HEK293 (cell line): ENCODE measurements around the gene CFAP45.

Source experiments
- BCL11B ChIP-seq: fragments of 450-650 bp; formaldehyde crosslinking; IDR thresholded peaks from 2 replicates; pipeline ENCODE4 v1.5.1; 2016; ENCODE audit warnings: low read depth, missing biosample characterization, missing genetic modification characterization
- GLIS1 ChIP-seq: fragments of 450-650 bp; formaldehyde crosslinking; IDR thresholded peaks from 2 replicates; pipeline ENCODE4 v1.5.1; 2016; ENCODE audit warnings: missing biosample characterization, missing genetic modification characterization
- GLIS2 ChIP-seq: fragments of 450-650 bp; formaldehyde crosslinking; IDR thresholded peaks from 2 replicates; pipeline ENCODE4 v1.5.1; 2016; ENCODE audit warnings: missing biosample characterization, missing genetic modification characterization
- IKZF3 ChIP-seq: fragments of 450-650 bp; IDR thresholded peaks from 2 replicates; pipeline ENCODE4 v1.5.0; 2018; ENCODE audit warnings: missing biosample characterization, mild to moderate bottlenecking, missing genetic modification characterization, moderate library complexity
- KLF10 ChIP-seq: fragments of 450-650 bp; IDR thresholded peaks from 2 replicates; pipeline ENCODE4 v1.5.1; 2018; ENCODE audit warnings: missing biosample characterization, mild to moderate bottlenecking, missing genetic modification characterization
- MEIS1 ChIP-seq: sonication (generic); formaldehyde crosslinking; IDR thresholded peaks from 2 replicates; pipeline ENCODE4 v1.8.1; 2022; ENCODE audit warnings: missing genetic modification reagents, mild to moderate bottlenecking, borderline replicate concordance
- OSR2 ChIP-seq: fragments of 450-650 bp; formaldehyde crosslinking; IDR thresholded peaks from 2 replicates; pipeline ENCODE4 v1.5.1; 2016; ENCODE audit warnings: missing biosample characterization, missing genetic modification characterization
- OVOL3 ChIP-seq: fragments of 450-650 bp; formaldehyde crosslinking; IDR thresholded peaks from 2 replicates; pipeline ENCODE4 v1.5.1; 2016; ENCODE audit warnings: missing biosample characterization, missing genetic modification characterization
- RBAK ChIP-seq: fragments of 450-650 bp; formaldehyde crosslinking; IDR thresholded peaks from 2 replicates; pipeline ENCODE4 v1.5.1; 2016; ENCODE audit warnings: missing biosample characterization, missing genetic modification characterization
- SCRT2 ChIP-seq: fragments of 450-650 bp; formaldehyde crosslinking; IDR thresholded peaks from 2 replicates; pipeline ENCODE4 v1.5.1; 2016; ENCODE audit warnings: missing biosample characterization, missing genetic modification characterization
- WT1 ChIP-seq: fragments of 450-650 bp; formaldehyde crosslinking; IDR thresholded peaks from 2 replicates; pipeline ENCODE4 v1.5.1; 2016; ENCODE audit warnings: missing biosample characterization, missing genetic modification characterization
- ZEB2 ChIP-seq: fragments of 450-650 bp; formaldehyde crosslinking; IDR thresholded peaks from 2 replicates; pipeline ENCODE4 v1.5.1; 2016; ENCODE audit warnings: missing biosample characterization, missing genetic modification characterization
- ZIC2 ChIP-seq: fragments of 450-650 bp; formaldehyde crosslinking; IDR thresholded peaks from 2 replicates; pipeline ENCODE4 v1.5.1; 2016; ENCODE audit warnings: missing biosample characterization, missing genetic modification characterization
- ZNF112 ChIP-seq: fragments of 450-650 bp; formaldehyde crosslinking; IDR thresholded peaks from 2 replicates; pipeline ENCODE4 v1.5.0; 2017; ENCODE audit warnings: missing biosample characterization, missing genetic modification characterization
- ZNF121 ChIP-seq: fragments of 450-650 bp; formaldehyde crosslinking; IDR thresholded peaks from 2 replicates; pipeline ENCODE4 v1.5.1; 2016; ENCODE audit warnings: missing biosample characterization, missing genetic modification characterization
- ZNF174 ChIP-seq: fragments of 450-650 bp; formaldehyde crosslinking; IDR thresholded peaks from 2 replicates; pipeline ENCODE4 v1.5.0; 2017; ENCODE audit warnings: missing biosample characterization, mild to moderate bottlenecking, missing genetic modification characterization
- ZNF23 ChIP-seq: fragments of 450-650 bp; formaldehyde crosslinking; IDR thresholded peaks from 2 replicates; pipeline ENCODE4 v1.5.1; 2016; ENCODE audit warnings: missing biosample characterization, missing genetic modification characterization, borderline replicate concordance
- ZNF24 ChIP-seq: fragments of 450-650 bp; formaldehyde crosslinking; IDR thresholded peaks from 2 replicates; pipeline ENCODE4 v1.5.1; 2016; ENCODE audit warnings: missing biosample characterization, missing genetic modification characterization
- ZNF354C ChIP-seq: fragments of 450-650 bp; formaldehyde crosslinking; IDR thresholded peaks from 2 replicates; pipeline ENCODE4 v1.5.1; 2016; ENCODE audit warnings: missing biosample characterization, missing genetic modification characterization, low read depth, borderline replicate concordance
- ZNF473 ChIP-seq: fragments of 450-650 bp; formaldehyde crosslinking; IDR thresholded peaks from 2 replicates; pipeline ENCODE4 v1.5.1; 2017; ENCODE audit warnings: missing biosample characterization, missing genetic modification characterization
- ZNF600 ChIP-seq: fragments of 450-650 bp; formaldehyde crosslinking; IDR thresholded peaks from 2 replicates; pipeline ENCODE4 v1.5.1; 2016; ENCODE audit warnings: missing biosample characterization, missing genetic modification characterization
- ZNF621 ChIP-seq: fragments of 450-650 bp; formaldehyde crosslinking; IDR thresholded peaks from 2 replicates; pipeline ENCODE4 v1.5.1; 2017; ENCODE audit warnings: missing biosample characterization, missing genetic modification characterization
- ZNF654 ChIP-seq: fragments of 450-650 bp; formaldehyde crosslinking; IDR thresholded peaks from 2 replicates; pipeline ENCODE4 v1.5.1; 2016; ENCODE audit warnings: low read depth, missing biosample characterization, missing genetic modification characterization
- ZNF677 ChIP-seq: fragments of 450-650 bp; IDR thresholded peaks from 2 replicates; pipeline ENCODE4 v1.5.0; 2018; ENCODE audit warnings: missing biosample characterization, mild to moderate bottlenecking, missing genetic modification characterization, moderate library complexity
- ZNF701 ChIP-seq: fragments of 450-650 bp; formaldehyde crosslinking; IDR thresholded peaks from 2 replicates; pipeline ENCODE4 v1.5.1; 2016; ENCODE audit warnings: missing biosample characterization, missing genetic modification characterization
- ZNF830 ChIP-seq: fragments of 450-650 bp; IDR thresholded peaks from 2 replicates; pipeline ENCODE4 v1.5.0; 2018; ENCODE audit warnings: missing biosample characterization, missing genetic modification characterization, low read depth, mild to moderate bottlenecking, moderate library complexity
- ZNF837 ChIP-seq: fragments of 450-650 bp; formaldehyde crosslinking; IDR thresholded peaks from 2 replicates; pipeline ENCODE4 v1.5.1; 2016; ENCODE audit warnings: missing biosample characterization, missing genetic modification characterization
- TF ChIP-seq, protein P1 (sequence below): fragments of 450-650 bp; formaldehyde crosslinking; IDR thresholded peaks from 2 replicates; pipeline ENCODE4 v1.5.0; 2017; ENCODE audit warnings: missing biosample characterization, missing genetic modification characterization, borderline replicate concordance
- TF ChIP-seq, protein P2 (sequence below): fragments of 450-650 bp; formaldehyde crosslinking; IDR thresholded peaks from 2 replicates; pipeline ENCODE4 v1.5.1; 2016; ENCODE audit warnings: missing biosample characterization, missing genetic modification characterization, borderline replicate concordance
- TF ChIP-seq, protein P3 (sequence below): fragments of 450-650 bp; formaldehyde crosslinking; IDR thresholded peaks from 2 replicates; pipeline ENCODE4 v1.5.1; 2016; ENCODE audit warnings: missing biosample characterization, missing genetic modification characterization
- TF ChIP-seq, protein P4 (sequence below): fragments of 450-650 bp; formaldehyde crosslinking; IDR thresholded peaks from 2 replicates; pipeline ENCODE4 v1.5.1; 2017; ENCODE audit warnings: missing biosample characterization, missing genetic modification characterization

CFAP45 gene

DNA sequence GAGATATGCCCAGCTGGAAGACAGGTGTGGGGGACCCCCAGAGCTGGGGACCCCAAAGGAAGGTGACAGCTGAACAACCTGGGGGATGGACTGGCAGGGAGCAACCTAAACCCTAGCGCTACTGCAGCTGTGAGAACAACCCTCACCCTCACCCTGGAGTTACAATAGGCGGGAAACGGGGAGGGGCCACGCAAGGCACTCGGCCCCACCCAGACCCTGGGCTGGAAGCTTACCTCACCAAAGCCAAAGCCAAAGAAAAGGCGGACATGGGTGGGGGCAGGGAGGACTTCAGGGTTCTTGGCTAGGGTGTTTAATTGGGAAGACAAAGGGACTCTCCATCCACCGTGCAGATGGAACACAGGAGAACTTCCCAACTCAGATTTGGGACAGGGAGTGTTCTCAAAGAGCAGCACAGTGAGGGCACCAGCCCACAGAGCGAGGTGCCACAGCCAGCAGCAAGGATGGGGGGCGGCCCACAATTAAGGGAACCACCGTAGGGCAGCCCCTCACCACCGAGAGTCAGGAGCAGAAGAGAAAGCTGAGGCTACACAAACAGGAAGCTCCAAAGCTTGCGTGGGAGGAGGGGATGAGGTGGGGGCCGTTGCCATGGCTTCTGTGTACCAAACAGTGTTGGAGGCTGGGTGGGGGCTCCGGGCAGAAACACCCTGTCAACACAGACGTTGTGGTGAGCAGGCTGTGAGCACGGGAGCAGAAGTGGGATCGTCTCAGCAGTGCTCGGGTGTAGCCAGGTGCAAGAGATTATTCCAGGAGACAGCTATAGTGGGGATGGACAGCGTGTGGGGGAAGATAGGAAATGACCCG is 23.4 kb upstream of the CFAP45 start (continued):
- TF ChIP-seq ZIC2 (tag by site-specific recombination) = no peak
- TF ChIP-seq ZNF23 (tag by site-specific recombination) = no peak
- no peak for TF ChIP-seq MEIS1
- TF ChIP-seq, protein P1, sequence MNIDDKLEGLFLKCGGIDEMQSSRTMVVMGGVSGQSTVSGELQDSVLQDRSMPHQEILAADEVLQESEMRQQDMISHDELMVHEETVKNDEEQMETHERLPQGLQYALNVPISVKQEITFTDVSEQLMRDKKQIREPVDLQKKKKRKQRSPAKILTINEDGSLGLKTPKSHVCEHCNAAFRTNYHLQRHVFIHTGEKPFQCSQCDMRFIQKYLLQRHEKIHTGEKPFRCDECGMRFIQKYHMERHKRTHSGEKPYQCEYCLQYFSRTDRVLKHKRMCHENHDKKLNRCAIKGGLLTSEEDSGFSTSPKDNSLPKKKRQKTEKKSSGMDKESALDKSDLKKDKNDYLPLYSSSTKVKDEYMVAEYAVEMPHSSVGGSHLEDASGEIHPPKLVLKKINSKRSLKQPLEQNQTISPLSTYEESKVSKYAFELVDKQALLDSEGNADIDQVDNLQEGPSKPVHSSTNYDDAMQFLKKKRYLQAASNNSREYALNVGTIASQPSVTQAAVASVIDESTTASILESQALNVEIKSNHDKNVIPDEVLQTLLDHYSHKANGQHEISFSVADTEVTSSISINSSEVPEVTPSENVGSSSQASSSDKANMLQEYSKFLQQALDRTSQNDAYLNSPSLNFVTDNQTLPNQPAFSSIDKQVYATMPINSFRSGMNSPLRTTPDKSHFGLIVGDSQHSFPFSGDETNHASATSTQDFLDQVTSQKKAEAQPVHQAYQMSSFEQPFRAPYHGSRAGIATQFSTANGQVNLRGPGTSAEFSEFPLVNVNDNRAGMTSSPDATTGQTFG (tag by site-specific recombination) = no peak
- TF ChIP-seq, protein P2, sequence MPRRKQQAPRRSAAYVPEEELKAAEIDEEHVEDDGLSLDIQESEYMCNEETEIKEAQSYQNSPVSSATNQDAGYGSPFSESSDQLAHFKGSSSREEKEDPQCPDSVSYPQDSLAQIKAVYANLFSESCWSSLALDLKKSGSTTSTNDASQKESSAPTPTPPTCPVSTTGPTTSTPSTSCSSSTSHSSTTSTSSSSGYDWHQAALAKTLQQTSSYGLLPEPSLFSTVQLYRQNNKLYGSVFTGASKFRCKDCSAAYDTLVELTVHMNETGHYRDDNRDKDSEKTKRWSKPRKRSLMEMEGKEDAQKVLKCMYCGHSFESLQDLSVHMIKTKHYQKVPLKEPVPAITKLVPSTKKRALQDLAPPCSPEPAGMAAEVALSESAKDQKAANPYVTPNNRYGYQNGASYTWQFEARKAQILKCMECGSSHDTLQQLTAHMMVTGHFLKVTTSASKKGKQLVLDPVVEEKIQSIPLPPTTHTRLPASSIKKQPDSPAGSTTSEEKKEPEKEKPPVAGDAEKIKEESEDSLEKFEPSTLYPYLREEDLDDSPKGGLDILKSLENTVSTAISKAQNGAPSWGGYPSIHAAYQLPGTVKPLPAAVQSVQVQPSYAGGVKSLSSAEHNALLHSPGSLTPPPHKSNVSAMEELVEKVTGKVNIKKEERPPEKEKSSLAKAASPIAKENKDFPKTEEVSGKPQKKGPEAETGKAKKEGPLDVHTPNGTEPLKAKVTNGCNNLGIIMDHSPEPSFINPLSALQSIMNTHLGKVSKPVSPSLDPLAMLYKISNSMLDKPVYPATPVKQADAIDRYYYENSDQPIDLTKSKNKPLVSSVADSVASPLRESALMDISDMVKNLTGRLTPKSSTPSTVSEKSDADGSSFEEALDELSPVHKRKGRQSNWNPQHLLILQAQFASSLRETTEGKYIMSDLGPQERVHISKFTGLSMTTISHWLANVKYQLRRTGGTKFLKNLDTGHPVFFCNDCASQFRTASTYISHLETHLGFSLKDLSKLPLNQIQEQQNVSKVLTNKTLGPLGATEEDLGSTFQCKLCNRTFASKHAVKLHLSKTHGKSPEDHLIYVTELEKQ (tag by site-specific recombination) = peak; percentile 19; the same call in 1 of the 2 replicates
- TF ChIP-seq RBAK = no peak
- no peak for TF ChIP-seq ZNF837 (tag by site-specific recombination)
- TF ChIP-seq, protein P3, sequence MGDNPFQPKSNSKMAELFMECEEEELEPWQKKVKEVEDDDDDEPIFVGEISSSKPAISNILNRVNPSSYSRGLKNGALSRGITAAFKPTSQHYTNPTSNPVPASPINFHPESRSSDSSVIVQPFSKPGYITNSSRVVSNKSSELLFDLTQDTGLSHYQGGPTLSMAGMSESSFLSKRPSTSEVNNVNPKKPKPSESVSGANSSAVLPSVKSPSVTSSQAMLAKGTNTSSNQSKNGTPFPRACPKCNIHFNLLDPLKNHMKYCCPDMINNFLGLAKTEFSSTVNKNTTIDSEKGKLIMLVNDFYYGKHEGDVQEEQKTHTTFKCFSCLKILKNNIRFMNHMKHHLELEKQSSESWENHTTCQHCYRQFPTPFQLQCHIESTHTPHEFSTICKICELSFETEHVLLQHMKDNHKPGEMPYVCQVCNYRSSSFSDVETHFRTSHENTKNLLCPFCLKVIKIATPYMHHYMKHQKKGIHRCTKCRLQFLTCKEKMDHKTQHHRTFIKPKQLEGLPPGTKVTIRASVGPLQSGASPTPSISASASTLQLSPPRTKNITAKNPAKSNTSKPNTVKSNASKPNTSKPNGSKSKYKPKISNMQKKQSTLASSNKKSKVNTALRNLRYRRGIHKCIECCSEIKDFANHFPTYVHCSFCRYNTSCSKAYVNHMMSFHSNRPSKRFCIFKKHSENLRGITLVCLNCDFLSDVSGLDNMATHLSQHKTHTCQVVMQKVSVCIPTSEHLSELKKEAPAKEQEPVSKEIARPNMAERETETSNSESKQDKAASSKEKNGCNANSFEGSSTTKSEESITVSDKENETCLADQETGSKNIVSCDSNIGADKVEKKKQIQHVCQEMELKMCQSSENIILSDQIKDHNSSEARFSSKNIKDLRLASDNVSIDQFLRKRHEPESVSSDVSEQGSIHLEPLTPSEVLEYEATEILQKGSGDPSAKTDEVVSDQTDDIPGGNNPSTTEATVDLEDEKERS (tag by site-specific recombination) = no peak
- 0 out of 2 replicates have a peak, but pooled peaks have one; percentile 49 for TF ChIP-seq ZEB2 (tag by site-specific recombination)
- TF ChIP-seq ZNF121 (tag by site-specific recombination) = no peak
- TF ChIP-seq ZNF701 (tag by site-specific recombination) = no peak
- peak; percentile 57 for TF ChIP-seq GLIS2 (tag by site-specific recombination)
- peak; percentile 79 for TF ChIP-seq IKZF3
- TF ChIP-seq ZNF112 (tag by site-specific recombination) = no peak
- no peak for TF ChIP-seq ZNF174 (tag by site-specific recombination)
- no peak for TF ChIP-seq OVOL3 (tag by site-specific recombination)
- TF ChIP-seq ZNF354C (tag by site-specific recombination) = no peak
- TF ChIP-seq BCL11B (tag by site-specific recombination) = 0 out of 2 replicates have a peak, but pooled peaks have one; percentile 28
- TF ChIP-seq SCRT2 (tag by site-specific recombination) = no peak
- TF ChIP-seq ZNF24 = no peak
- peak; percentile 48 for TF ChIP-seq OSR2
- TF ChIP-seq ZNF621 (tag by site-specific recombination) = no peak
- TF ChIP-seq ZNF830 = no peak
- TF ChIP-seq ZNF473 (tag by site-specific recombination) = no peak
- no peak for TF ChIP-seq KLF10
- TF ChIP-seq GLIS1 (tag by site-specific recombination) = peak; percentile 84
- TF ChIP-seq, protein P4, sequence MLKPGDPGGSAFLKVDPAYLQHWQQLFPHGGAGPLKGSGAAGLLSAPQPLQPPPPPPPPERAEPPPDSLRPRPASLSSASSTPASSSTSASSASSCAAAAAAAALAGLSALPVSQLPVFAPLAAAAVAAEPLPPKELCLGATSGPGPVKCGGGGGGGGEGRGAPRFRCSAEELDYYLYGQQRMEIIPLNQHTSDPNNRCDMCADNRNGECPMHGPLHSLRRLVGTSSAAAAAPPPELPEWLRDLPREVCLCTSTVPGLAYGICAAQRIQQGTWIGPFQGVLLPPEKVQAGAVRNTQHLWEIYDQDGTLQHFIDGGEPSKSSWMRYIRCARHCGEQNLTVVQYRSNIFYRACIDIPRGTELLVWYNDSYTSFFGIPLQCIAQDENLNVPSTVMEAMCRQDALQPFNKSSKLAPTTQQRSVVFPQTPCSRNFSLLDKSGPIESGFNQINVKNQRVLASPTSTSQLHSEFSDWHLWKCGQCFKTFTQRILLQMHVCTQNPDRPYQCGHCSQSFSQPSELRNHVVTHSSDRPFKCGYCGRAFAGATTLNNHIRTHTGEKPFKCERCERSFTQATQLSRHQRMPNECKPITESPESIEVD (tag by site-specific recombination) = no peak
- TF ChIP-seq ZNF600 (tag by site-specific recombination) = peak; percentile 71; the same call in 1 of the 2 replicates
- TF ChIP-seq ZNF654 (tag by site-specific recombination) = no peak
- TF ChIP-seq WT1 (tag by site-specific recombination) = no peak
- no peak for TF ChIP-seq ZNF677 (tag by site-specific recombination)
